NCI-H1436 (cell line): ENCODE data around the gene TMTC4.
"Not testable (repeated sequence)": the region's sequence is repeated elsewhere in the genome, so short reads cannot be mapped to it uniquely, and the experiment has no call there.

Experiments used
- DNase-seq: peaks from one replicate; lab custom pipeline; 2025; lab: John Stamatoyannopoulos, UW

The TMTC4 gene

GRCh38 chr13:100627120-100627519 is 47.5 kb downstream of the TMTC4 start:
- DNase-seq, result no peak

GRCh38 chr13:100625447-100625846 is 49.1 kb downstream of the TMTC4 start:
- no peak for DNase-seq

- DNase-seq, result no peak
Measured at GRCh38 chr13:100620792-100621191, 53.8 kb downstream of the TMTC4 start.

- DNase-seq, result no peak
Measured at GRCh38 chr13:100619940-100620339, 54.7 kb downstream of the TMTC4 start.

- DNase-seq, result not testable (repeated sequence)
Measured at GRCh38 chr13:100618897-100619296, 55.7 kb downstream of the TMTC4 start.

- no peak for DNase-seq
Measured at GRCh38 chr13:100613031-100613430, 61.6 kb downstream of the TMTC4 start.

- no peak for DNase-seq
Measured at GRCh38 chr13:100611678-100612492, 62.7 kb downstream of the TMTC4 start.

- DNase-seq, result no peak
Measured at GRCh38 chr13:100610391-100611347, 63.9 kb downstream of the TMTC4 start.

- no peak for DNase-seq
Measured at GRCh38 chr13:100608906-100609305, 65.7 kb downstream of the TMTC4 start.

GRCh38 chr13:100608489-100608888 is 66.1 kb downstream of the TMTC4 start:
- no peak for DNase-seq

- no peak for DNase-seq
Measured at GRCh38 chr13:100604918-100605710, 69.5 kb downstream of the TMTC4 start.

GRCh38 chr13:100602493-100603111 is 72.0 kb downstream of the TMTC4 start:
- DNase-seq, result no peak

- no peak for DNase-seq
Measured at GRCh38 chr13:100601716-100602115, 72.9 kb downstream of the TMTC4 start.

- DNase-seq, result no peak
Measured at GRCh38 chr13:100600915-100601314, 73.7 kb downstream of the TMTC4 start.

GRCh38 chr13:100600461-100600860 is 74.1 kb downstream of the TMTC4 start:
- DNase-seq, result no peak

- DNase-seq, result no peak
Measured at GRCh38 chr13:100597253-100597652, 77.3 kb downstream of the TMTC4 start.

GRCh38 chr13:100596516-100596915 is 78.1 kb downstream of the TMTC4 start:
- no peak for DNase-seq

- DNase-seq, result no peak
Measured at GRCh38 chr13:100594731-100595130, 79.9 kb downstream of the TMTC4 start.

- DNase-seq, result no peak
Measured at GRCh38 chr13:100594255-100594654, 80.3 kb downstream of the TMTC4 start.

- DNase-seq, result no peak
Measured at GRCh38 chr13:100589178-100589725, 85.3 kb downstream of the TMTC4 start.
